Sigmoid colon (tissue), 4 donors: ENCODE measurements around the gene TMEM9.

Experiments
- CTCF ChIP-seq, 4 experiments: fragments of 450-650 bp in 3 of 4; fragments of 200-600 bp in 1 of 4; IDR thresholded peaks; one replicate each; pipeline ENCODE4 v1.5.1; 2016 to 2019; ENCODE audit warnings: antibody characterized with exemption in 4 of 4, mild to moderate bottlenecking in 3 of 4, moderate library complexity in 2 of 4
- POLR2AphosphoS5 ChIP-seq, 4 donors: sonication (generic); formaldehyde crosslinking; IDR thresholded peaks; one replicate each; pipeline ENCODE4 v1.6.1; 2017; ENCODE audit warnings: antibody characterized with exemption in 4 of 4

- TF ChIP-seq POLR2AphosphoS5 (IDR thresholded peaks at IDR 0.05): no peak
- TF ChIP-seq CTCF (IDR thresholded peaks at IDR 0.05): no peak
These were observed 14.5 kb downstream of the TMEM9 start for GRCh38 chr1:201139756-201140155.
